Left lung (tissue), 10 donors: ENCODE measurements around the gene CADM3. TPM values are rescaled to one million over a fixed set of nuclear protein-coding genes. Genes with fewer than 3 reads are reported as not detected.

Source experiments
- ATAC-seq: fragments of 200-7000 bp; cut with Tn5 transposase; one replicate; pipeline ENCODE4 v1.9.1; 2020; ENCODE audit warnings: moderate library complexity
- DNase-seq, 4 donors: peaks; one replicate each; pipeline ENCODE4 v3.0.0-alpha.2; 2013 to 2020
- H3K27ac ChIP-seq, 2 donors: fragments of 200-600 bp; sonication (generic) in 1 of 2; one replicate each; pipeline versions ENCODE4 v1.5.0 to v1.8.0; 2020 to 2021
- H3K27me3 ChIP-seq, 2 donors: fragments of 200-600 bp; sonication (generic) in 1 of 2; one replicate each; pipeline versions ENCODE4 v1.5.0 to v1.8.0; 2020 to 2021
- H3K36me3 ChIP-seq, 2 donors: fragments of 200-600 bp; sonication (generic) in 1 of 2; one replicate each; pipeline versions ENCODE4 v1.5.0 to v1.8.0; 2020 to 2021
- H3K4me1 ChIP-seq, 2 donors: fragments of 200-600 bp; one replicate each; pipeline ENCODE4 v1.8.0; 2021
- H3K4me3 ChIP-seq, 2 donors: fragments of 200-600 bp; sonication (generic) in 1 of 2; one replicate each; pipeline versions ENCODE4 v1.5.0 to v1.8.0; 2020 to 2021; ENCODE audit warnings: mild to moderate bottlenecking in 1 of 2
- H3K9me3 ChIP-seq, 2 donors: fragments of 200-600 bp; sonication (generic) in 1 of 2; one replicate each; pipeline versions ENCODE4 v1.5.0 to v1.8.0; 2020 to 2021
- intact Hi-C, 2 donors: fragments of 100-400 bp; cut with DNase I; formaldehyde crosslinking; loops; one replicate each; pipeline versions ENCODE4 v1.11.2 to v1.14.2; 2022
- polyA plus RNA-seq, 6 donors: library from polyadenylated mRNA; unstranded; fragments of 120-200 nt; gene quantifications; one replicate each; pipeline ENCODE4 v1.2.1, GENCODE V29; 2013; ENCODE audit not compliant: insufficient read length in 6 of 6
- total RNA-seq, 2 donors: library from RNA; stranded (reverse); fragmentation: NEBNext Ultra II Directional; extraction: Animal tissue kit (Norgen Biotek cat#: 25700); gene quantifications; one replicate each; pipeline ENCODE4 v1.2.1, GENCODE V29; 2021
- TF ChIP-seq, protein P1 (sequence below), 2 donors: fragments of 200-600 bp; sonication (generic) in 1 of 2; IDR thresholded peaks; one replicate each; pipeline versions ENCODE4 v1.5.0 to v1.8.0; 2021; ENCODE audit warnings: antibody characterized with exemption in 2 of 2
- donor health status: DM: no; HTN: yes; CAD: no.
- donor health status: DM: no; HTN: no; CAD: no.

The CADM3 gene
- total and polyA plus RNA-seq, 8 donors: 1.1 to 6.2 (median 1.6) TPM

GRCh38 chr1:159248311-159248710 is 76.9 kb downstream of the CADM3 start:
- Histone ChIP-seq H3K9me3 (peaks cover 0 to 11% of the 10 kb centered on the region in 2 donors), H3K4me3 (no peak overlapping the region), H3K4me1 (no peaks in the 10 kb centered on the region), H3K27ac (no peak overlapping the region), H3K36me3 (no peaks in the 10 kb centered on the region), H3K27me3 (no peaks in the 10 kb centered on the region)
- ATAC-seq (no peak), DNase-seq (no peak)
- intact Hi-C loops: no loop called here
- TF ChIP-seq, protein P1, sequence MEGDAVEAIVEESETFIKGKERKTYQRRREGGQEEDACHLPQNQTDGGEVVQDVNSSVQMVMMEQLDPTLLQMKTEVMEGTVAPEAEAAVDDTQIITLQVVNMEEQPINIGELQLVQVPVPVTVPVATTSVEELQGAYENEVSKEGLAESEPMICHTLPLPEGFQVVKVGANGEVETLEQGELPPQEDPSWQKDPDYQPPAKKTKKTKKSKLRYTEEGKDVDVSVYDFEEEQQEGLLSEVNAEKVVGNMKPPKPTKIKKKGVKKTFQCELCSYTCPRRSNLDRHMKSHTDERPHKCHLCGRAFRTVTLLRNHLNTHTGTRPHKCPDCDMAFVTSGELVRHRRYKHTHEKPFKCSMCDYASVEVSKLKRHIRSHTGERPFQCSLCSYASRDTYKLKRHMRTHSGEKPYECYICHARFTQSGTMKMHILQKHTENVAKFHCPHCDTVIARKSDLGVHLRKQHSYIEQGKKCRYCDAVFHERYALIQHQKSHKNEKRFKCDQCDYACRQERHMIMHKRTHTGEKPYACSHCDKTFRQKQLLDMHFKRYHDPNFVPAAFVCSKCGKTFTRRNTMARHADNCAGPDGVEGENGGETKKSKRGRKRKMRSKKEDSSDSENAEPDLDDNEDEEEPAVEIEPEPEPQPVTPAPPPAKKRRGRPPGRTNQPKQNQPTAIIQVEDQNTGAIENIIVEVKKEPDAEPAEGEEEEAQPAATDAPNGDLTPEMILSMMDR (IDR thresholded peaks at IDR 0.05): no peak

DNA sequence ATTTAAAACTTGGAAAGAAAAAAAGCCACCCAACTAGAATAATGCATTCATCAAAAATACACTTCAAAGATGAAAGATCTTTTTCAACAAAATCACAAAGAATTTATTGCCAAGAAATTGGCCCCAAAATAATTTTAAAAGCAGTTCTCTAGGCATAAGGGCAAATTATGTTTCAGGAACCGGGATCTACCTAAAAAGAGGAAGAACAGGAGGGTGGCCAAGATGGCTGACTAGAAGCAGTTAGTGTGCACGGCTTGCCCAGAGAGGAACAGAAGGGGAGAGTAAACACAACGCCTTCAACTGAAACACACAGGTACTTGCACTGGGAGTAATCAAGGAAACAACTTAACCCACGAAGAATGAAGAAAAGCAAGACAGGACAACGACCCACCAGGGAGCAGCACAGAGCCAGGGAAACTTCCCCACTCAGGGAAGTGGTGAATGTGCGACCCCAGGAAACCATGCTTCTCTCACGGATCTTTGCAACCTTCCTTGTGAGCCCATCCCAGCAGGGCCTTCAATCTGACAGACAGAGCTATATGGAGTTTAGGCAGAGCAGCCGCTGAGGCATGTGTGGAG is 79.3 kb downstream of the CADM3 start:
- H3K4me1 ChIP-seq: no peaks in the 10 kb centered on the region
- intact Hi-C loops: no loop called here
- no peak overlapping the region for H3K4me3 ChIP-seq
- H3K27ac ChIP-seq: no peak overlapping the region
- ATAC-seq (no peak), DNase-seq (no peak)
- peaks cover 0 to 11% of the 10 kb centered on the region in 2 donors for H3K9me3 ChIP-seq
- TF ChIP-seq, protein P1 (IDR thresholded peaks at IDR 0.05): no peak
- H3K27me3 ChIP-seq: no peaks in the 10 kb centered on the region
- no peaks in the 10 kb centered on the region for H3K36me3 ChIP-seq

Other genes with a start within 250 kb of the CADM3 start
- gene PYHIN1, start 240.1 kb upstream of the CADM3 start, total RNA-seq: 1 to 10 TPM; 2.5 to 3.5 TPM
- gene PYHIN1, start 240.1 kb upstream of the CADM3 start, polyA plus RNA-seq: 1 to 10 TPM in 3 of 6 donors, under 1 TPM in 3; 0.53 to 1.5 (median 1.1) TPM
- 100 to 1,000 TPM in 1 of 2 donors, 10 to 100 TPM in 1; 69.7 to 121 TPM for gene IFI16, start 161.7 kb upstream of the CADM3 start, total RNA-seq
- gene IFI16, start 161.7 kb upstream of the CADM3 start, polyA plus RNA-seq: 100 to 1,000 TPM in 3 of 6 donors, 10 to 100 TPM in 3; 79.9 to 132 (median 106) TPM
- gene AIM2, start 94.8 kb upstream of the CADM3 start, total RNA-seq: 1 to 10 TPM in 1 of 2 donors, under 1 TPM in 1; 0.90 to 3.6 TPM
- gene AIM2, start 94.8 kb upstream of the CADM3 start, polyA plus RNA-seq: under 1 TPM in 5 of 6 donors, not detected in 1; 0.18 to 0.54 (median 0.24) TPM
- 10 to 100 TPM; 16.8 to 65.3 TPM for gene ACKR1, start 33.3 kb downstream of the CADM3 start, total RNA-seq
- gene ACKR1, start 33.3 kb downstream of the CADM3 start, polyA plus RNA-seq: 1 to 10 TPM; 3.6 to 5.8 (median 4.7) TPM
- gene FCER1A, start 130.7 kb downstream of the CADM3 start, total RNA-seq: under 1 TPM; 0.32 to 0.89 TPM
- 1 to 10 TPM in 2 of 6 donors, under 1 TPM in 4; 0.52 to 1.9 (median 0.90) TPM for gene FCER1A, start 130.7 kb downstream of the CADM3 start, polyA plus RNA-seq